Fibroblast of lung (primary cell): ENCODE measurements around the gene RTTN.

Experiments used
- CTCF ChIP-seq, 2 donors: IDR thresholded peaks in 1 of 2; conservative IDR thresholded peaks in 1 of 2; 1 replicate in 1 of 2; 2 replicates in 1 of 2; pipeline ENCODE4 v1.5.1; 2011 to 2012; ENCODE audit warnings: low read length in 2 of 2, control low read depth in 1 of 2, inconsistent platforms in 1 of 2, low read depth in 1 of 2, mild to moderate bottlenecking in 1 of 2
- EZH2 ChIP-seq: IDR thresholded peaks from 2 replicates; pipeline ENCODE4 v1.5.1; 2012; ENCODE audit warnings: low read length, control low read depth, mild to moderate bottlenecking; ENCODE audit errors: missing control alignments

- no peak for TF ChIP-seq CTCF (conservative IDR thresholded peaks at IDR 0.05 in 1 of 2, IDR thresholded peaks at IDR 0.05 in 1 of 2; ENCODE audit: low read depth in 1 of 2, low read length in 2 of 2)
- no peak for TF ChIP-seq EZH2
These were observed 159.3 kb downstream of the RTTN start for GRCh38 chr18:70046207-70046606.
